ENCODE results near the gene SLC30A5.

GRCh38 chr5:69099302-69099701 is 5.5 kb downstream of the SLC30A5 start:
- no peak for TF ChIP-seq POLR2AphosphoS5 (IDR thresholded peaks at IDR 0.05; ENCODE audit: low read depth, low read length)
- no peak for TF ChIP-seq REST (IDR thresholded peaks at IDR 0.05; ENCODE audit: insufficient read depth in 1 of 2, low read depth in 2 of 2, low read length in 2 of 2)
- no peak for TF ChIP-seq SIN3A (IDR thresholded peaks at IDR 0.05; ENCODE audit: borderline replicate concordance, insufficient read depth, low read length)
